GM06990 (cell line): Measurements from ENCODE around the gene SAMD11.

Experiments used
- DNase-seq: peaks from one replicate; pipeline ENCODE4 v3.0.0-alpha.2; 2011; ENCODE audit not compliant: insufficient read length; ENCODE audit errors: extremely low read depth
- H3K27me3 ChIP-seq: replicated peaks from 2 replicates; pipeline ENCODE4 v1.6.0; 2011; ENCODE audit warnings: low read length; ENCODE audit not compliant: control insufficient read depth, insufficient read depth
- H3K36me3 ChIP-seq: 2 replicates; pipeline ENCODE4 v1.5.1; 2011; ENCODE audit warnings: low read length; ENCODE audit not compliant: control insufficient read depth, insufficient read depth
- H3K4me3 ChIP-seq: replicated peaks from 2 replicates; pipeline ENCODE4 v1.5.1; 2011; ENCODE audit warnings: low read depth, mild to moderate bottlenecking, control low read depth, low read length
- TF ChIP-seq, protein P1 (sequence below): IDR thresholded peaks from 2 replicates; pipeline ENCODE4 v1.5.1; 2011; ENCODE audit warnings: low read length, control low read depth, mild to moderate bottlenecking, inconsistent platforms; ENCODE audit not compliant: insufficient read depth, poor library complexity, severe bottlenecking

The SAMD11 gene

DNA sequence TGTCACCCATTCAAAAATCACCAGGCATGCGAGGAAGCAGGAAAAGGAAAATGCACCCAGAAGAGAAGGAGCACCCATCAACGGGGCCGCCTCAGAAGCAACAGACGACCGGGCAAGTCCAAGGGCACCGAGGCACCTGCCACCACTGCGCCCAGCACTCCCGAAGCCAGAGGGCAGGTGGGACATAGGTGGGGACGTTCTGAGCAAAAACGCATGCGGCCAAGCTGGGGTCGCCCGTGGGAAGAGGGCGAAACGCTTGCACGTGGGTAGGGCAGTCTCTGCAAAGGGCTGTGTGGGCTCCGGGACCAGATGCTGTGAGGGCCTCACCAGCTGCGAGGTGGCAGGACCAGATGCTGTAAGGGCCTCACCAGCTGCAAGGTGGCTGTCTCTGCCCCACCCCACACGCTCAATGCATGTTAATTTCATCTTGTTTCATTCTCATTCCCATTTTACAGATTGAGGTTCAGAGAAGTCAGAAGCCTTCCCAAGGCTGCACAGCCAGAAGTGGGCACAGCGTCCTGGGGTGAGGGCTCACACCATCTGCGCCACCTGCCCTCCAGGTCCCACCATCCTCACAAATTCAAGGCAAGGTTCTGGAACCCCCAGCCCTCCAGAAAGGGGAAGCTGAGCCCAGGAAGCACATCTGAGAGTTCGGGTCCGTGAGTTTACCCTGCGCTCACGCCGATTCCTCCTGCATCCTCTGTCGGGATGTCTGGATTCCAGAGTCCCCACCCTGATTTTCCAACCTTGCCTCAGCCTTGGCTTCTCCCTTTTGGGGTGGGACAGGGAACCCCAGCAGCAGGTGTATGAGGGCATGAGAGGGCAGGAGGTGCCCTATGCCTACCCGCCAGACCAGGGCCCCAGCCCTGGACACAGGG, 8.2 kb upstream of the SAMD11 start:
- TF ChIP-seq, protein P1, sequence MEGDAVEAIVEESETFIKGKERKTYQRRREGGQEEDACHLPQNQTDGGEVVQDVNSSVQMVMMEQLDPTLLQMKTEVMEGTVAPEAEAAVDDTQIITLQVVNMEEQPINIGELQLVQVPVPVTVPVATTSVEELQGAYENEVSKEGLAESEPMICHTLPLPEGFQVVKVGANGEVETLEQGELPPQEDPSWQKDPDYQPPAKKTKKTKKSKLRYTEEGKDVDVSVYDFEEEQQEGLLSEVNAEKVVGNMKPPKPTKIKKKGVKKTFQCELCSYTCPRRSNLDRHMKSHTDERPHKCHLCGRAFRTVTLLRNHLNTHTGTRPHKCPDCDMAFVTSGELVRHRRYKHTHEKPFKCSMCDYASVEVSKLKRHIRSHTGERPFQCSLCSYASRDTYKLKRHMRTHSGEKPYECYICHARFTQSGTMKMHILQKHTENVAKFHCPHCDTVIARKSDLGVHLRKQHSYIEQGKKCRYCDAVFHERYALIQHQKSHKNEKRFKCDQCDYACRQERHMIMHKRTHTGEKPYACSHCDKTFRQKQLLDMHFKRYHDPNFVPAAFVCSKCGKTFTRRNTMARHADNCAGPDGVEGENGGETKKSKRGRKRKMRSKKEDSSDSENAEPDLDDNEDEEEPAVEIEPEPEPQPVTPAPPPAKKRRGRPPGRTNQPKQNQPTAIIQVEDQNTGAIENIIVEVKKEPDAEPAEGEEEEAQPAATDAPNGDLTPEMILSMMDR: no peak
- H3K36me3 ChIP-seq: no peaks in the 10 kb centered on the region
- no peak for DNase-seq
- no peaks in the 10 kb centered on the region; the same call in 1 of the 2 replicates for H3K27me3 ChIP-seq
- no peak overlapping the region for H3K4me3 ChIP-seq

- Histone ChIP-seq H3K36me3 (no peaks in the 10 kb centered on the region), H3K27me3 (peaks cover 3% of the 10 kb centered on the region), H3K4me3 (no peak overlapping the region)
- no peak for DNase-seq
- TF ChIP-seq, protein P1: no peak
Observed at GRCh38 chr1:916173-917075, 7.3 kb upstream of the SAMD11 start.

GRCh38 chr1:917076-917459, 6.7 kb upstream of the SAMD11 start:
- Histone ChIP-seq H3K27me3 (peaks cover 6% of the 10 kb centered on the region), H3K4me3 (no peak overlapping the region), H3K36me3 (no peaks in the 10 kb centered on the region)
- no peak for DNase-seq
- TF ChIP-seq, protein P1: no peak

- H3K36me3 ChIP-seq: no peaks in the 10 kb centered on the region
- no peak overlapping the region for H3K4me3 ChIP-seq
- no peak for DNase-seq
- peaks cover 6% of the 10 kb centered on the region for H3K27me3 ChIP-seq
- TF ChIP-seq, protein P1: no peak
Observed at GRCh38 chr1:917466-918091, 6.1 kb upstream of the SAMD11 start.

DNA sequence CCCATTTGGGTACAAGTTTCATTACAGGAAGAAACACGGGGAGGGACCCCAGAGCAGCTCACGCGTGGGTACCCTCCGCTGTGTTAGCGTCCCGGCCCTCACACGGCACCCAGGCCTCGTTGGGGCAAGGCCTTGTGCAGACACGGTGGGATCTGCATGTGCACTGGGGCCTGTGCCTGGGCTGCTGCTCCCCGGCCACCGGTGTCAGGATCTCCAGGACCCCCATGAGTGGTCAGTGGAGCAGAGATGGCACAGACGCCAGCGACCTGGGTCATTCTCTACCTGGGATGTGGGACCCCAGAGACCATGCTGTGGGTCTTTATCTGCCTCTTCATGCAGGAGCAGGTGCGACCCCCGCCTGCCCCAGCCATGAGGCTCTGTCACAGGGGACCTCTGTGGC, 5.4 kb upstream of the SAMD11 start:
- TF ChIP-seq, protein P1: no peak
- Histone ChIP-seq H3K4me3 (no peak overlapping the region), H3K27me3 (peaks cover 12% of the 10 kb centered on the region), H3K36me3 (no peaks in the 10 kb centered on the region)
- no peak for DNase-seq
